Cardiac atrium fibroblast (primary cell): ENCODE data around the gene LARP7. TPM values are rescaled to one million over a fixed set of nuclear protein-coding genes. Genes with fewer than 3 reads are reported as not detected.

Experiments
- total RNA-seq: library from RNA; depleted of rRNA; stranded (reverse); fragments of >200 nt; gene quantifications from 2 replicates; pipeline ENCODE4 v1.2.3, GENCODE V29; 2015

LARP7 gene
- 13.9 and 21.9 TPM in 2 replicates for total RNA-seq

GRCh38 chr4:112636688-112637551 lies at the start of gene LARP7, which contains the start of gene ZGRF1:
TSS of gene LARP7 (plus strand) at chr4:112637143. CDS start at chr4:112644670, 7,527 bp downstream.
TSS of gene ZGRF1 (minus strand) at chr4:112636909. CDS start at chr4:112633176, 3,733 bp downstream.

Other genes starting within 250 kb of the LARP7 start
- not detected in 2 replicates for gene NEUROG2, start 121.0 kb upstream of the LARP7 start, total RNA-seq
- gene ZGRF1, start 234 bp upstream of the LARP7 start, total RNA-seq = 1.3 and 3.2 TPM in 2 replicates